Endothelial cell (in vitro differentiated cells): ENCODE results near the gene MAML2. TPM values are rescaled to one million over a fixed set of nuclear protein-coding genes. Genes with fewer than 3 reads are reported as not detected.

Source experiments
- DNase-seq: peaks from one replicate; pipeline ENCODE4 v3.0.0; 2021; ENCODE audit warnings: low spot score
- H3K27ac Mint-ChIP-seq: one replicate; pipeline ENCODE4 v1.8.0; 2021; ENCODE audit warnings: mixed read lengths, inconsistent platforms; ENCODE audit not compliant: unreplicated experiment
- H3K27me3 Mint-ChIP-seq: one replicate; pipeline ENCODE4 v1.8.0; 2021; ENCODE audit warnings: mild to moderate bottlenecking, moderate library complexity, mixed read lengths, inconsistent platforms; ENCODE audit not compliant: unreplicated experiment
- H3K36me3 Mint-ChIP-seq: one replicate; pipeline ENCODE4 v1.8.0; 2021; ENCODE audit warnings: mild to moderate bottlenecking, low read depth, mixed read lengths, inconsistent platforms; ENCODE audit not compliant: unreplicated experiment
- H3K4me1 Mint-ChIP-seq: one replicate; pipeline ENCODE4 v1.8.0; 2021; ENCODE audit warnings: mild to moderate bottlenecking, mixed read lengths, inconsistent platforms; ENCODE audit not compliant: unreplicated experiment
- H3K4me3 Mint-ChIP-seq: one replicate; pipeline ENCODE4 v1.8.0; 2021; ENCODE audit warnings: mild to moderate bottlenecking, mixed read lengths, inconsistent platforms; ENCODE audit not compliant: unreplicated experiment
- H3K9me3 Mint-ChIP-seq: one replicate; pipeline ENCODE4 v1.8.0; 2021; ENCODE audit warnings: mixed read lengths, inconsistent platforms; ENCODE audit not compliant: unreplicated experiment
- CTCF ChIP-seq: fragments of 200-600 bp; sonication (generic); IDR thresholded peaks from one replicate; pipeline ENCODE4 v1.5.0; 2021; ENCODE audit warnings: antibody characterized with exemption; ENCODE audit not compliant: unreplicated experiment
- total RNA-seq: library from RNA; stranded (reverse); fragmentation: NEBNext Ultra II Directional; extraction: Animal tissue kit (Norgen Biotek cat#: 25700); gene quantifications from one replicate; pipeline ENCODE4 v1.2.1, GENCODE V29; 2021; ENCODE audit not compliant: unreplicated experiment

MAML2 gene
- total RNA-seq, 1 donor from 2014 or later: 6.2 TPM

- Mint-ChIP-seq H3K36me3 (no peaks in the 10 kb centered on the region), H3K27me3 (no peaks in the 10 kb centered on the region), H3K9me3 (no peaks in the 10 kb centered on the region), H3K4me1 (peaks cover 30% of the 10 kb centered on the region), H3K27ac (no peak overlapping the region), H3K4me3 (no peak overlapping the region)
- DNase-seq: no peak
- TF ChIP-seq CTCF: no peak
Observed at GRCh38 chr11:96318850-96319249, 24.1 kb downstream of the MAML2 start.

GRCh38 chr11:96318399-96318798, 24.6 kb downstream of the MAML2 start:
- TF ChIP-seq CTCF: no peak
- Mint-ChIP-seq H3K4me3 (no peak overlapping the region), H3K36me3 (no peaks in the 10 kb centered on the region), H3K27me3 (no peaks in the 10 kb centered on the region), H3K9me3 (no peaks in the 10 kb centered on the region), H3K4me1 (peaks cover 32% of the 10 kb centered on the region), H3K27ac (no peak overlapping the region)
- DNase-seq: no peak

- H3K4me3 Mint-ChIP-seq: no peak overlapping the region
- TF ChIP-seq CTCF: no peak
- no peaks in the 10 kb centered on the region for H3K9me3 Mint-ChIP-seq
- no peaks in the 10 kb centered on the region for H3K36me3 Mint-ChIP-seq
- H3K27me3 Mint-ChIP-seq: no peaks in the 10 kb centered on the region
- no peak for DNase-seq
- H3K27ac Mint-ChIP-seq: no peak overlapping the region
- peaks cover 33% of the 10 kb centered on the region for H3K4me1 Mint-ChIP-seq
Observed at GRCh38 chr11:96317985-96318384, 25.0 kb downstream of the MAML2 start.

GRCh38 chr11:96317571-96317970, 25.4 kb downstream of the MAML2 start:
- Mint-ChIP-seq H3K27ac (no peak overlapping the region), H3K4me1 (peaks cover 33% of the 10 kb centered on the region), H3K9me3 (no peaks in the 10 kb centered on the region), H3K4me3 (no peak overlapping the region), H3K27me3 (no peaks in the 10 kb centered on the region), H3K36me3 (no peaks in the 10 kb centered on the region)
- TF ChIP-seq CTCF: no peak
- no peak for DNase-seq

- H3K4me3 Mint-ChIP-seq: no peak overlapping the region
- peaks cover 32% of the 10 kb centered on the region for H3K4me1 Mint-ChIP-seq
Observed at GRCh38 chr11:96316869-96317268, 26.1 kb downstream of the MAML2 start.

More at GRCh38 chr11:96316869-96317268, 26.1 kb downstream of the MAML2 start:
- Mint-ChIP-seq H3K9me3 (no peaks in the 10 kb centered on the region), H3K27ac (no peak overlapping the region), H3K36me3 (no peaks in the 10 kb centered on the region), H3K27me3 (no peaks in the 10 kb centered on the region)
- no peak for TF ChIP-seq CTCF
- no peak for DNase-seq
